ENCODE results near the gene MFSD6. TPM values are rescaled to one million over a fixed set of nuclear protein-coding genes. Genes with fewer than 3 reads are reported as not detected.

The MFSD6 gene
- total RNA-seq, 1 experiment from 2014 or later: 11.0 TPM

DNA sequence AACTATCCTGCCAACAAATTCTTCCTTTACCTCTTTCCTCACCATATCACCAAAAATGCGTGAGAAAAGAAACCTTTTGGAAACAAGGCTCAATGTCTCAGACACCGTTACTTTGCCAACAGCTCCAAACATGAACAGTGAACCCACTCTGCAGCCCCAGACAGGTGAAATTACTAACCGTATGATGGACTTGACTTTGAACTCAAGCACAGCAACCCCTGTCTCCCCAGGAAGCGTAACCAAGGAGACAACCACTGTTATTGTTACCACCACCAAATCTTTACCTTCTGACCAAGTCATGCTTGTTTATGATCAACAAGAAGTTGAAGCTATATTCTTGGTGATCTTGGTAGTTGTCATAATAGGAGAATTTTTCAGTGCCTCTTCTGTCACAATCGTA, 28.4 kb downstream of the MFSD6 start:
- no peak for DNase-seq (ENCODE audit: low read depth)

GRCh38 chr2:190440113-190440512, 32.0 kb downstream of the MFSD6 start:
- no peak for DNase-seq (ENCODE audit: low read depth)

DNA sequence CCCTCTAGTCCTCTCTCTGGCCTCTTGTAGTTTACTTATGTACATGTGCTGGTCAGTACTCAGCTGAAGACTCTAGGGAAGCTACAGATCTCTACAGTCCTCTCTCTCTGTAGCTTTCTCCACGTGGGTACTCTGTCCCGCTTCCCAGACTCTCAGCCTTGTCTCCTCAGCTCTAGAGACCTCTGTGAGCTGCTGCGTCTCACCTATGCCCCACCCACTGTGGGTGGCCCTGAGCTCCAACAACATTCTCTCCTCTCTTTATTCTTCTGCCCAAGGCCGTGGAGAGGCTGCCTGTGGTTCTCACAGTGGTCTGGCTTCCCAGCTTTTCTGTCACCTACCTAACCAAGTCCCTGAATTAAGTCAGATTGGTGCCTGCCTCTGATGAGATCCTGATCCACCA, 33.4 kb downstream of the MFSD6 start:
- DNase-seq (ENCODE audit: low read depth): no peak

DNA sequence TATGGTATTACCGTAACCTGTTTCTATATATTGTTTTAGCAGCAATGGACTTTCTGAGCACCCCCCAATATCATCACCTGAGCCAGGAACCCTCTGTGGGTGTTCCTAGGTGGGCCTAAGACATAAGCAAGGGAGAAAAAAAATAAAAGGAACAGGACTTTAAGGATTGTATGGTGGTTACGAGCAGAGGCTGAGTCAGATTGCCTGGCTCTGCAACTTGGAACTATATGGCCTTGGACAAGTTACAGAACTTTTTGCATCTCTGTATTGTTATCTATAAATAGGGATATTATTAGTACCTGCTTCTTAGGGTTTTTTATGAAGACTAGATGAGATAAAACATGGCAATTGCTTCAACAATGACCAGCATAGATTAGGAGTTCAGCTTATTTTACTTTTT, 34.9 kb downstream of the MFSD6 start:
- no peak for DNase-seq (ENCODE audit: low read depth)

- no peak for DNase-seq (ENCODE audit: low read depth)
Measured at GRCh38 chr2:190443778-190444481, 35.8 kb downstream of the MFSD6 start.

DNA sequence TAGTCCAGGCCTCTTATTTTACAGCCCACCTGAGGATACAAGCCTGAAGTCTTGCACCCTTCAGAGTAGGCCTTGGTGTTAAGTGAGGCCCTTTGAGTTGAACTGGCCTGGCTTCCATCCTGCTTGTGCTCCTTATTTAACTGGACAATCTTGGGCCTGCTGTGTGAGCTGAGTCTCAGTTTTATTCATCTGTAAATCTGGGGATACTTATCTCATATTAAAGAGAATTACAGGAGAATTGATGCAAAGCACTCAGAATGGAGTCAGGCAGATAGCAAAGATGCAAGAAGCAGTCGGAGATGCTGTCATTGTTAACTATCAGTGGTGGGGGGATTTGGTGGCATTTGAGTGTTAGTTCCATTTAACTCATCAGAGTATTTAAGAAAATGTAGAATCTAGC, 36.8 kb downstream of the MFSD6 start:
- DNase-seq (ENCODE audit: low read depth): no peak

DNA sequence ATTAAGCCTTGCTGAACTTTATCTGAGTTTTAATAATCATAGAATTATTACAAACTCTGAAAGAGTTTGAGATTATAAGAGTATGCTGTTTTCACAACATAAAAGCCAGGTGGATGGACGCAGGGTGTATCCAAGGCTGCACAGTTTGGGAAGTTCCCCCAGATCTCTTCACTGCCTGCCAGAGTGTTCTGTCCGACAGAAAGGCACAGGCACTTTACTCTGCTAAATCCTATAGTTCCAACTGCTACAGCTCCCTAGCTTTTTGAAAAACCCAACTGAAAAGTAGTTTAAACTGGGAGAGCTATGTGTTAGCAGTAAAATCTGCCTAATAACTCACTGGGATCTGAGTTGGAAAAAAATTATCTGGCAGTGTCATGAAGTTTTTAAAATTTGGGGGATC, 38.0 kb downstream of the MFSD6 start:
- DNase-seq (ENCODE audit: low read depth): no peak

GRCh38 chr2:190446750-190447516, 38.8 kb downstream of the MFSD6 start:
- peak; percentile 82 for DNase-seq (ENCODE audit: low read depth)

DNA sequence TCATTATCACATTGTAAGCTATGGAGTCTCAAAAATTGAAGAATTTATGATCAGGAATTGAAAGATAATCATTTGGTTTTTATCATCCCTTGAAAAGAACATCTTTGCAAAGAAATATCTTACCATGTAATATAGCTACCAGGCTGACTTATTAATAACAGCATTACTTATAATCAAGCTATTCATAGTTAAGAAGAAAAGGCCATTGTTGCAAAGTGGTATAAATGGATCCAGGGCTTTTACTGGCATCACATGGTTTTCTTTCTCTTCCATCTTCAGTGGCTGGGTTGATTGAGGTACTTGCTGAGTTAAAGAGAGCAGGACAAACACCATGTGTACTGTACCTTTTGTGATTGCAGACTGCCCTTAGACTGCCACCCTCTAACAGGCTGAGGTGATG, 39.6 kb downstream of the MFSD6 start:
- no peak for DNase-seq (ENCODE audit: low read depth)

GRCh38 chr2:190449925-190450324, 41.8 kb downstream of the MFSD6 start:
- DNase-seq (ENCODE audit: low read depth): no peak

DNA sequence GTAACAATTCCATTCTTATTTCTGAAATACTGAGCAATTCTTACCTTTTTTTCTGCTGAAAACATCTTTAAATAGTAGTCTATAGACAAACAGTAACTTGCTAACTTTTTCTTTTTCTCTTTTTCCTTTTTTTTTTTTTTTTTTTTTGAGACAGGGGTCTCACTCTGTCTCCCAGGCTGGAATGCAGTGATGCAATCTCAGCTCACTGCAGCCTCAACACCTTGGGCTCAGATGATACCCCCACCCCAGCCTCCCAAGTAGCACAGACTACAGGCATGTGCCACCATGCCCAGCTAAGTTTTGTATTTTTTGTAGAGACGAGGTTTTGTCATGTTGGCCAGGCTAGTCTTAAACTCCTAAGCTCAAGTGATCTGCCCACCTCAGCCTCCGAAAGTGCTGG, 42.2 kb downstream of the MFSD6 start:
- no peak for DNase-seq (ENCODE audit: low read depth)

DNA sequence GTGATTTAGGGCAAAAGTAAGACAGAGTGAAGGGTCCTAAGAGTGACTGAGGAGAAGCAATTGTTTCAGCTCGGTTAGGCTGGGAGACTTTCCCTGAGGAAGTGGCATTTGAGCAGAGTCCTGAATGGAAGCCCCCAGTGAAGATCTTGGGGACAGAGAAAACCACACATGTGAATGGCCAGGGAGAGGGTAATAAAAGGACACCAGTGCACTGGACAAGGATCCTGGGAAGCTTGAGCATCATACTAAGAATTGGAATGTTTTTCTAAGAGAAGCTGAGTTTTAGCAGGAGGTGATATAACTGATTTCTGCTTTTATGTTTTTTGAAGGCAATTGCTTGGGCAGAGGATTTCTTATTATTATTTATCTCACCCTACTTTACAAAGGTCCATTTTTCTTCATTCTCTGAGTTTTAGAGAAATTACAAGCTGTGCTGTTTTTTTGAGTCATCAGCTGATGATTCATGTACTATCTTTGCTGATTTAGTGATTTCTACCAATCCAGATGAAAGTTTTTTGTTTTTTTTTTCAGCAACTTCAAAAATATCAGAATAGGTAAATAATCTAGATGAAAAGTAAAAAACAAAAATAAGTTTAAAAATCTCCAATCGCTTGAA, 43.5 kb downstream of the MFSD6 start:
- DNase-seq (ENCODE audit: low read depth): peak; percentile 63

DNA sequence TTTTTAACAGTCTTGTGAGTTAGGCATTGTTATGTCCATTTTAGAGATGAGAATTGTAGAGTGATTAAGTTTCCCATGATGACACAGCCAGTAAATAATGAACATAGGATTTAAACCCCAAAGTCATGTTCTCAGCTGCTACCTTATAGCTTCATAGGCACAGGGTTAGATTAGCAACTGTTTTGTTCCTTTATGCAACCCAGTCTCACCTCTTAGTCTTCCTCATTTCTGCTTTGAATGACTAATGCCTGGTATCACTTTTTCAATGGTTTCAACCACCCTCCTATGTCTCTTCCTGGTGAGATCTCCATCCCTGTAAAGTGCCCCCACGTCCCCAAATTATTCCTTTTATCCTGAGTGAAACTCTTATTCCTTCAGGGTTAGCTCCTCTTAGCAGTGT, 44.3 kb downstream of the MFSD6 start:
- DNase-seq (ENCODE audit: low read depth): no peak

GRCh38 chr2:190454795-190455194, 46.6 kb downstream of the MFSD6 start:
- DNase-seq (ENCODE audit: low read depth): no peak

DNA sequence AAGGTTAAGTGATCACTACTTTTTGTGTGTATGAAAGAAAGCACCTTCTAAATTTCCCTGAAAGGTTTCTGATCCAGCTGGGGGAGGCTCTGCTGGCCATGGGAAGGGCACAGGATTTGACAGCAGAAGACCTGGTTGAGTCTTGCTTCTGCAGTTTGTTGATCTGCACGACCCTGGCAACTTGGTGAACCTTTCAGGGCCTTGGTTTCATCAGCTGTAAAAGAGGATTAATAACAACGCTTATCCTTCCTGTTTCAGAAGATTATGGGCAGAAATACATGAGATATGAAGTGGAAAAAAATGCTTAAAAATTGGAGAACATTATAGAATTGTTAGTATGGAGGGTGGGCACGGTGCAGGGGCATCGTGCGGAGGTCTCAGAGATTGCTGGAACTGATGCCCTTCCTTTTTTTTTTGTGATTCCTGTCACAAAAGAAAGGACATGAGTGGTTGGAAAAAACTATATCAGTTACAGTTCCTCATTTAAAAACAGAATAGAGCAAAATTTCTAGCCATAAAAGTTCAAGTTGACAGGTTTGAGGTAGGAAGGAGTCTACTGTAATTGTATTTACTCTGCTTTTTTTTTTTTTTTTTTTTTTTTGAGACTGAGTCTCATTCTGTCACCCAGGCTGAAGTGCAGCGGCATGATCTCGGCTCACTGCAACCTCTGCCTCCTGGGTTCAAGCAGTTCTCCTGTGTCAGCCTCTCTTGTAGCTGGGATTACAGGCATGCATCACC, 47.4 kb downstream of the MFSD6 start:
- DNase-seq (ENCODE audit: low read depth): no peak

DNA sequence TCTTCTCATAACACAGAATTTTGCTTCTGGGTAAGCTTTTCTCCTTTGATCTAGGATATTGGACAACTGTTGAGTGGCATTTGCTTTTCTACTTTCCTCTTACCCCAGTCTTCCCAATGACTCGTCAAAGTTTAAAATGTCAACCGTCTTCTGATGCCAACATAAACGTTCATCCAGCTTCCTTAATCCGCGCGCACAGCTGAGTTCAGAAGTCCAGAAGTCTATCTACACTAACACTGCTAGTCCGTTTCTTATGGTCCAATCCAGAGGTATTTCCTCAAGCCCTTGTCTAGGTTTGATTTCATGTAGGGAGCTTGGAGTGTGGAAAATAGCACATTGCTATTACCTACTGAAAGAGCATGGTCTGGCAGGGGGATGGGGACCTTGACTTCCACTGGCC, 48.7 kb downstream of the MFSD6 start:
- DNase-seq (ENCODE audit: low read depth): no peak

GRCh38 chr2:190457256-190457655, 49.1 kb downstream of the MFSD6 start:
- DNase-seq (ENCODE audit: low read depth): no peak

DNA sequence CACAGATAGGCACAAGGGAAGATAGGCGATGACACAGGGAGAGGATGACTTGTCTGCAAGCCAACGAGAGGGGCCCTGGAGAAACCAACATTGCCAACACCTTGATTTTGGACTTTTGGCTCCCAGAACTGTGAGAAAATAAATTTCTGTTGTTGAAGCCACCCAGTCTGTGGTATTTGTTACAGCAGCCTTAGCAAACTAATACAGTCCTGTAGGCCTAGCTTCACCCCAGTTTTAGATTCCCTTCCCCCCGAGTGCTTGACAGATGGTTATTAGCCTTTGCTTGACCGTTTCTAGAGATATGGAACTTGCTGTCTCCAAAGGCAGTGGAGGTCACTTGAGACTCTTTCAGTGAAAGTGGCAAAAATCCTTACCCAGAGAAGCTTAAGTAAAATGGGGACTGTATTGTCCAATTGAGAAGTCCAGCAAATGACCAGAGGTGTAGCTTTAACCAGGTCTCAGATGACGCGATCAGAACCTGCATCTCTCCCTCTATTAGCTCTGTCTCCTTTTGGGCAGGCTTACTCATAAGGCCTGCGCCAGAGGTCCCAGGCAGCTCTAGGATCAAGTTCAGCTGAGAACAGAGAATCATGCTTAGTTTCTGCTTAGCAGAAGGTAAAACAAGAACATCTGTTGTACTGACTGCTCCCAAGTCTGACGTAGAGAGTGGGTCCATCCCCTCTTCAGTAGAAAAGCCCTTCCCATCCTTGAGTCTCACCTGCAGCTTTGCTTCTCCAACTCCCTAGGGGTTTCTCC, 50.4 kb downstream of the MFSD6 start:
- no peak for DNase-seq (ENCODE audit: low read depth)

GRCh38 chr2:190459881-190460280, 51.7 kb downstream of the MFSD6 start:
- no peak for DNase-seq (ENCODE audit: low read depth)

DNA sequence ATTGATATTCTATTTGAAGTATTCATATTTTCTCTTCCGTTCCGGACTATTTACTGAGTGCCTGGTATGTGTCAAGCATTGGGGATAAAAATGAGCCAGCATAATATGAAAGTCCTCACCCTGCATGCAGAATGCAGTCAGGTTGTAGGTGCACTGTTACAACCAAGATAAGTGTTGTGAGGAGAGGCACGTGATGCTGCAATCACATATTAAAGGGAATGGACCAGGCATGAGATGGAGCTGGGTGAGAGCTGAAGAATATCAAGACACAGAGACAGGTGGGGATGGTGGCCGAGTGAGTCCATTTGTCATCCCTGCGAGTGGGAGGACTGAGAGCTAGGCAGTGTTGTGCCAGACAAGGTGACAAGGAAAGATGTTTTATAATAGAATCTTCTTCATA, 52.3 kb downstream of the MFSD6 start:
- DNase-seq (ENCODE audit: low read depth): no peak

GRCh38 chr2:190462181-190462580, 54.0 kb downstream of the MFSD6 start:
- no peak for DNase-seq (ENCODE audit: low read depth)

Data from LHCN-M2 (cell line).